Stomach (tissue), 4 donors: Measurements from ENCODE around the gene HTR1B.

Experiments used
- POLR2A ChIP-seq, 4 donors: fragments of 450-650 bp; IDR thresholded peaks; one replicate each; pipeline ENCODE4 v1.6.1; 2016; ENCODE audit warnings: antibody characterized with exemption in 4 of 4, control low read depth in 2 of 4, mild to moderate bottlenecking in 1 of 4, moderate library complexity in 1 of 4
- TF ChIP-seq, protein P1 (sequence below), 7 experiments: fragments of 450-650 bp in 4 of 7; fragments of 200-600 bp in 3 of 7; sonication (generic) in 3 of 7; IDR thresholded peaks; one replicate each; pipeline ENCODE4 v1.5.1; 2016 to 2019; ENCODE audit warnings: antibody characterized with exemption in 7 of 7, control low read depth in 2 of 7, mild to moderate bottlenecking in 1 of 7

DNA sequence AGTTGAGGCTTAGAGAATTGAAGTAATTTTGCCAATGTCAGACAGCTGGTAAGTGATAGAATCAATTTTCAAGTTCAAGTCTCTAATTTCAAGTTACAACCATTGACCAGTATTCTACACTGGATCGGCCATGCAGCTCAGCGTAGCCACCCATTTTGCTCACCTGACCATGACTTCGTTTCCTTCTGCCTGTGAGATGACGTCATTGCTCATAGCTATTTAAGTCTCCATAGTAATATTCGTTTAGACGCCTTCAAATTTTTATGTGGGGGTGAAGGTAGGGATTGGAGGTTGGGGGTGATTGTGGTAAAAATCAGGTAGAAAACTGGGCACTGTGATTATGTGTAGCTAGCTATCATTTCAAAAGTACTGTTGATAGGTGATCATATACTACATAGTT is 5.6 kb upstream of the HTR1B start:
- TF ChIP-seq POLR2A (IDR thresholded peaks at IDR 0.05): no peak
- TF ChIP-seq, protein P1, sequence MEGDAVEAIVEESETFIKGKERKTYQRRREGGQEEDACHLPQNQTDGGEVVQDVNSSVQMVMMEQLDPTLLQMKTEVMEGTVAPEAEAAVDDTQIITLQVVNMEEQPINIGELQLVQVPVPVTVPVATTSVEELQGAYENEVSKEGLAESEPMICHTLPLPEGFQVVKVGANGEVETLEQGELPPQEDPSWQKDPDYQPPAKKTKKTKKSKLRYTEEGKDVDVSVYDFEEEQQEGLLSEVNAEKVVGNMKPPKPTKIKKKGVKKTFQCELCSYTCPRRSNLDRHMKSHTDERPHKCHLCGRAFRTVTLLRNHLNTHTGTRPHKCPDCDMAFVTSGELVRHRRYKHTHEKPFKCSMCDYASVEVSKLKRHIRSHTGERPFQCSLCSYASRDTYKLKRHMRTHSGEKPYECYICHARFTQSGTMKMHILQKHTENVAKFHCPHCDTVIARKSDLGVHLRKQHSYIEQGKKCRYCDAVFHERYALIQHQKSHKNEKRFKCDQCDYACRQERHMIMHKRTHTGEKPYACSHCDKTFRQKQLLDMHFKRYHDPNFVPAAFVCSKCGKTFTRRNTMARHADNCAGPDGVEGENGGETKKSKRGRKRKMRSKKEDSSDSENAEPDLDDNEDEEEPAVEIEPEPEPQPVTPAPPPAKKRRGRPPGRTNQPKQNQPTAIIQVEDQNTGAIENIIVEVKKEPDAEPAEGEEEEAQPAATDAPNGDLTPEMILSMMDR (IDR thresholded peaks at IDR 0.05): no peak
